Activated naive CD4-positive, alpha-beta T cell treated with Interleukin-2 at 50 U/mL for 16 hours (primary cell): Measurements from ENCODE around the gene PLCB1.

Experiments
- DNase-seq: peaks from one replicate; pipeline ENCODE4 v3.0.0-alpha.2; 2020

The PLCB1 gene

DNA sequence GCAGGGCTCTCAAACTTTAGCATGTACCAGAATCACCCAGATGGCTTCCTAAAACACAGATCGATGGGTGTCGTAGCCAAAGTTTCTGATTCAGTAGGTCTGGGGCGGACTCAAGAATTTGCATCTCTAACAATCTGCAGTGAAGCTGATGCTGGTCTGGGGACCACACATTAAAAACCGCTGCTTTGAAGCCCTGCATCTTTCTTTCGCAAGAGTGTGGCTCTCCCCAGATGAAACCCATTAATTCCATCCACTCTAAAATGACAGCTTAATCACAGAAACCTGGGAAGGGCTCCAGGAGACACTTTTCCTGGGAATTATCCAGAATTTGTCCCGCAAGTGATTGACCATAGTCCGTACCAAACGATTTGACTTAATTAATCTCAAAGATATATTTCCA, 617.0 kb downstream of the PLCB1 start:
- no peak for DNase-seq

DNA sequence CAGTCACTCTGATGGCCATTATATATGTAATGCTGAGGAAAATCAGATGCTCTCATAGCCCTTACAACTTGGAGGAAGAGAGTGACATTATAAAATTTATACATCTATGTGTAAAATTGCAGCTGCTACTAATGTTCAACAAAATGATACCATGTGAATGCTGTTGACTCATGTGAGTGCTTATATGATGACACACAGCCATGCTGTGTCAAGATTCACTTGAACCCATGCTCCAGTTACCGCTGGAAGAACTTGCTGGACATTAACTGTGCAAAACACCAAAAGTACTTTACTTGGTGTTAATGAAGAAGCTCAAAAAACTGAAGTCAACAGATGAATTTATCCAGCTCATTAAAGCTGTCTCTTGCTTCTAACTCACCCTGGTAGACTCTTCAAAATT, 617.9 kb downstream of the PLCB1 start:
- no peak for DNase-seq

DNA sequence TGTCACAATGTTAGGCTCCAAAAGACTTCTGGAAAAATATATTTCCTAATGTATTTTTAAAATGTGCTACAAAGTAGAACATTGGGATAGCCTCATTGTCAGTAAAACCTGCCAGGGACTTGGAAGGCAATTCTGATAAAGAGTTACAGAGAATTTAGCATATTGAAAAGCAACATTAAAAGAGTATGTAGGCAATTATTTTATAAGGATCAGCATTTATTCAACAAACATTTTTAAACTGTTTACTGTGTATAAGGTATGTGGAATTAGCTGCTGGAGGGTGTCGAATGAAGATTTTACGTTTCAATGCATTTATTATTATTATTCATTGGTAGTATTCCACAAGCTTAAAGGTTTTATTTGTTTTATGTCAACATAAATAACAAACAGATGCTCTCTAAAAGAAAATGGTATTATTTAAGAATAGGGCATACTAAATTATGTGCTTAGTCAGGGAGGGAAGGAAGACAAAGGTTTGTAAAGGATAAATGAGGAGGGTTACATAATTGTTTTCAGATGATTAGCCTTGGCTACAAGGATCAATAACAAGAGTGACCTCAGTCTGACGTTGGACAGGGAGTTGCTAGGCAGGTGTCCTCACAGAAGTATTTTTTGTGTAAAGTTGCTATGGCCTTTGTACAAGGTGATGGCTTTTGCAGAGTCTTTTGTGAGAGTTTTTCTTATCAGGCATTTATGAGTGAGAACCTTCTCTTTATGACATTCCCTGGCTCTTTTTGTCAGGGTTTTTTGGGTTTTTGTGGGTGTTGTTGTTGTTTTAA, 623.5 kb downstream of the PLCB1 start:
- DNase-seq, result no peak

DNA sequence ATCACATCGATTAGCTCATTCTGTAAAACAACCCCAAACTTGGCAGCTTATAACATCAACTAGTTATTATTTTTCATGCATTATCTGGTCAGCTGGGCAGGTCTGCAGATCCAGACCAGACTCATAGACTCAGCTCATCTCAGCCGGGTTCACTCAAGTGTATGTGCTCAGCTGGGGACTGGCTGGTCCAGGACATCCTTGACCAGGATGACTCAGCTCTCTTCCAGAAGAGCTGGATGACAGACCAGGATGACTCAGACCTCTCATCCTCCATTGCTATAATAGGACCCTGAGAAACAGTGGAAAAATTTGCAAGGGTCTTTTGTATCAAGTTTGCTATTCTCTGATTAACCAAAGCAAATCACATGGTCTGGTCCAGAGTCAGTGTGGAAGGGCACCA, 624.3 kb downstream of the PLCB1 start:
- no peak for DNase-seq

DNA sequence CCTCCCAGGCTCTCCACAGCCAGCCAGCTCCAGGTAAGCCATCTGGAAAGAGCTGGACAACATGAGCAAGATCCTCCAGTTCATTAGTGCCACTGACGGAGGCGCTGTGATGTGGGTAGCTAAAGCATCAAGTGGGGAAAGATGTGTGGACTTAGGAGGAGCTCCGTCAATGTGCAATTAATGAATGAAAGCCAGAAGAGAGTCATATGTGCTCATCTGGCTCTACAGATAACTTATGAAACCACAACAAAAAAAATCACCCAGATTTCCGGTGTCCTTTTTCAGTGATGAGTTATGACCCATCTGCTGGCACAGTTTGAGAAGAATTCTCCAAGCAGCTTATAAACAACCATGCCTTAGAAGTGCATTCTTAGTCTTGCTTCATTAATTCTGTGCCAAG, 625.1 kb downstream of the PLCB1 start:
- DNase-seq, result no peak

DNA sequence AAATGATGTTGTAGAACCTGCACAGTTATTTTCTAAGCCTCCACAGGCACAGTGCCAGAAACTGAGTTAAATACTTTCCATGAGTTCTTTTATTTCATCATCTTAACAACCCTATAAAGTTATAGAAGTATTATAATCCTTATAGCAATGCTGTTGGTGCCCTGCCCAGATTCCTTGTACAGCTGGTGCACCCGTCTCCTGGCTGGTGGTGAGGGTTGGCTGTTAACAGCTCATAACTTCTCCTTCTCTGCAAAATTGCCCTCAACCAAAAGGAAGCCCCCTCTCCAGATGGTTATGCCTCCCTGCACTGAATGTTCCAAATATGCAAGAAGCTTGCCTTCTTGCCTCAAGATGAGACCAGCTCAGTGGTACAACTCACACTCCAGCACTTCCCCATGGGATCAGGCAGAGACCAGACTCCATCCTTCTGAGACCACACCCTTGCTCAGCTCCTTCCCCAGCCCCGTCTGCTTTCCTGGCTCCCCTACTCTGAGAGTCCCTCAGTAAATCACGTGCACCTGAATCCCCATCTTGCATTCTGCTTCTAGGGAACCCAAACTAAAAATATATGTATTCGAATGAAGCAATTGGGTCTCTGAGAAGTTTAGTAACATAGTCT, 632.4 kb downstream of the PLCB1 start:
- DNase-seq, result no peak

DNA sequence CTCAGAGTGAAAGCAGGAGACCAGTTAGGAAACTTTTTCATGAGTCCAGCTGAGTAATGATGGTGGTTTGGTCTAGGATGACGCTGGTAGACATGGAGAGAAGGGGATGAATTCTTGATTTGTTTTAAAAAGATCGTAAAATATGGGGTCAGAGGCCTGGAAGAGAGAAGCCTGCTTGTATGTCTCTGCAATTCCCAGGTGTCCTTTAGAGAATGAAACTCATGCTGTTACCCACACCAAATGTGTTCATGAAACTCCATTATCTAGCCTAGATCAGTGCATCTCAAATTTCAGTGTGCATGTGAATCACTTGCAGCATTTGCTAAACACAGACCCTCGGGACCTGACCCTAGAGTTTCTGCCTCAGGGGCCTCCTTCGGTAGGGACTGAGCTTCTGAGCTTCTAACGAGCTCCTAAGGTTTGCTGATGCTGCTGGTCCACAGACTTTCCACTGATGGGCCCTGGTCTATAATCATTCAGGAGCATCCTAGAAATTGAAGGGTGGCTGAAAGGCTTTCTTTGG, 634.9 kb downstream of the PLCB1 start:
- no peak for DNase-seq

DNA sequence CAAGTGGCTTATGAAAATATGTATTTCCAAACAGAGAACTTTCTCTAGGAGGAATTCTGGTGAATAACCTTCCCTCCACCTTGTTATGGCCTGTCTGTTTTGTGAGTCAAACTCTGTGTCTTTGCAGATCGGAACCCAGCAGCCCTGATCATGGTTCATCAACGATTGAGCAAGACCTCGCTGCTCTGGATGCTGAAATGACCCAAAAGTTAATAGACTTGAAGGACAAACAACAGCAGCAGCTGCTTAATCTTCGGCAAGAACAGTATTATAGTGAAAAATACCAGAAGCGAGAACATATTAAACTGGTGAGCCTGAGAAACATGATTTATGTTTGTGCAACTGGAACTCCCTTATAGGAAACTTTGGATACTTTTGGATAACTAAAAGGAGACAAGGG, 642.3 kb downstream of the PLCB1 start:
- no peak for DNase-seq

DNA sequence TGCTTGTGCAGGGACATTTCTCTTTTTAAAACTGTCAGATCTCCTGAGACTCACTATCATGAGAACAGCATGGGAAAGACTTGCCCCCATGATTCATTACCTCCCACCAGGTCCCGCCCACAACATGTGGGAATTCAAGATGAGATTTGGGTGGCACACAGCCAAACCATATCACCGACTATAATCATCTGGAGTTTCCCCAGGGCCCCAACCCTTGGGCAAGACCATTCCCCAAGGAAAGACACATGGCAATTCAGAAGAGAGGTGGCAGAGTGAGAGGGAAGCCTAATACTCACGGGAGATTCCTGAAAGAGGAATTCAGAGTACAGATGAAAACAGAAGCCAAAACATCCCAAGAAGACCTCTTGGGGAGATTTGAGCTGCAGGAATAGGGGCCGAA, 645.8 kb downstream of the PLCB1 start:
- DNase-seq, result no peak

DNA sequence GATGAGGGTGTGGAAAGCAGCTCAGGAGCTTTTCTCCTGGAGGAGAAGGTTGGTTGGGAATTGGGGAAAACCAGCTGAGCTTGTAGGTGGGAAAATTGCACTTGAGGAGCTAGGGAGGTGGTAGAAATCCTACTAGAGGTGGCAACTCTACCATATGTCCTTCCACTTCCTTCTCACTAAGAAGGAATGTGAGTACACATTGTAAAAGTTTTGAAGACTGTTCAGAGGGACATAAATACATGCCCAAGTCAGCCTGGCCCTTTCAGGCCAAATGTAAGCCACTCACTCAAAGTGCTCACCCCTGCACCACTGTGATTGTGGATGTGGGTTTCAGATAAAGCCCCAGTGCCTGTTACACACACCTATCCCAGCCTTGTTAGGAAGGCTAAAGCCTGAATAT, 646.3 kb downstream of the PLCB1 start:
- DNase-seq, result no peak

DNA sequence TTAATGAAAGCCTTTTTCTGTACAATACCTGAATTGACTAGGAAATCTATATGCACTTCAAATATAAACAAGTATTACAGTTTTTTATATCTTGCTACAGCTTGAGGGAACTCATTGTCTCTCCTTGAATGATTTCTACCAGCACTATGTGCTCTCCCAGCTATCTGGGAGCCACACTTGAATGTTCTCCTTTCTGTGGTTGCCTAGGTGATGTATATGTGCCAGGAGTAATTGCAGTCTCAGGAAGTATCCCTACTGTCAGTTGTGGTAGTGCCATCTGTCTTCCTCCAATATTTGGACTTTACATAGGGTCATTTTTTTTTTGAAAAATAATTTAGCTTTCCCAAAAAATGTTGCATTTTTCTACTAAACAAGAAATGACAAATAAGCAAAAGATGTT, 648.8 kb downstream of the PLCB1 start:
- DNase-seq, result no peak

DNA sequence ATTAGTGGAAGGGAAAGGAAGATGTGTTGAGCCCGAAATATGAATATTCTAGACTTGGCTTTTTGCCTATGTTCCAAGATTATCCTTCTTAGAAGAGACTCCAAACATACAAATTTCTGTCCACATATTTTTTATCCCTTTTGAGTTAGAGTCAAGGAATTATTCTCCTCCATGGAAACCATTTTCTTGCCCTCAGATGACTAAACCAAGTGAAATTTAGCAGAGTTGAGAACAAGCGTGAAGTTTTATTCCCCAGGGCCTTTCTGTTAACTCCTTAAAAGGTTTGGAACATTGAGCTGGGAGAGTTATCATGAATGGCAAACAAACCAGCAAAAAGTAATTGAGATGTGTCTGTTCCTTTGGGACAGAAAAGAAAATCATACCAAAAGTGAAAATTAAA, 650.7 kb downstream of the PLCB1 start:
- DNase-seq, result no peak

DNA sequence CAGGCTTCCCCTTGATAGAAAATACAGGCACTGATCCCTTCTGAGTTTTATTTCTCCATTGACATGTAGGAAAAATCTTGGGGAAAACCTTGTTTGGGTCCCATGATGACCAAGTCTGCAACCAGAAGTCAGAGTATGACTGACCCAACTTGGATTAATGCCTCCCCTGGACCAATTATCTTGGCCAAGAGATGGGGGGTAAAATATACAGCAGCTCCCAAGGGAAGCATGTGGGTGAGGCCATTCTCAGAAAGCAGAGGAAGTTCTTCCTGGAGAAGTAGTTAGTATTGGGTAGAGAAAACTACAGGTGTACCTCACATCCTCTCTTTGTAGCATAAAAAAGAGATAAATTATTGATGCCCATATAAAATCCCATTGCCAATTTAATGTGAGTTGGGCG, 651.7 kb downstream of the PLCB1 start:
- no peak for DNase-seq

DNA sequence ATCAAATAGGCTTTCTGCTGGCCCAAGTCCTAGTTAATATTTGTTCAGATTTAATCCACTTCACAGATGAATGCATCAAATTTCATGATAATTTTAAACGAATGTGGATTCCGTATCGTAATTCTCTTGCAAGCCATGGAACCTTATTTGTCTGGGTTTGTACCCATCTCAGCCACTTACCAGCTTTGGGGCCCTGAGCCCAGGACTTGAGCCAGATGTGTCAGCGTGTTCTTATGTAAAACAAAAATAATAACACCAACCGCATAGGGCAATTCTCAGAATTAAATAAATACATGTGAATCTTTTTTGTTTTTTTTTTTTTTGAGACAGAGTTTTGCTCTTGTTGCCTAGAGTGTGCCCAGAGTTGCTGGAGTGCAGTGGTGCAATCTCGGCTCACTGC, 654.3 kb downstream of the PLCB1 start:
- DNase-seq, result no peak

DNA sequence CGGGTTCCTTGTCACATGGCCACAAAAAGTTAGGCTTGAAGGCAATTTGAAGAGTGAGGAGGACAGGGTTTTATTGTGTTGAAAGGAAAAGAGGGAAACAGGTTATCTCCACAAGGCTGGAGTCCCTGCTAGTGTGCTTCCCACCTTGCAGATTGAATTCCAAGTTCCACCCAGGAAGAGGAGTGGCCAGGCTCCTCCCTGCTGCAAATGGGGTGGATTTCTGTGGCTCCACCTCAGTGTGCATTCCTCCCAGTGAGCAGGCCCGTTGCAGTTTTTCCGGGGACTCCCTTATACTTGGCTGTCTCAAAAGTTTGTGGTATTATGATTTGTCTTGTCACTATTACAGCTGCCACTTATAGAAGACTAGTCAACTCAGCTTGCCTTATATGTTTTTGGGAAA, 655.0 kb downstream of the PLCB1 start:
- no peak for DNase-seq

DNA sequence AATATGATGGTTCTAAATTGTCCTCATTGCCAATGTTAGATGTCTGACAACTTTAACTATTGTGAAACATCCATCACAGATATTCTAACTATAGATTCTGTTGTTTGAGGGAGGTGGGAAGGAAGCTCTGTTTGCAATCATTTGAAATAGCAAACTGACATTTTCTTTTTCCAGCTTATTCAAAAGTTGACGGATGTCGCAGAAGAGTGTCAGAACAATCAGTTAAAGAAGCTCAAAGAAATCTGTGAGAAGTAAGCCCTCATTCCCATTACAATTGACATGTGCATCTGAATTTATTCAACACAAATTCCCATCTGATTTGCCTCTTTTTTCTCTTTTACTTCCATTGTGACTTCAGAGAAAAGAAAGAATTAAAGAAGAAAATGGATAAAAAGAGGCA, 656.2 kb downstream of the PLCB1 start:
- no peak for DNase-seq

DNA sequence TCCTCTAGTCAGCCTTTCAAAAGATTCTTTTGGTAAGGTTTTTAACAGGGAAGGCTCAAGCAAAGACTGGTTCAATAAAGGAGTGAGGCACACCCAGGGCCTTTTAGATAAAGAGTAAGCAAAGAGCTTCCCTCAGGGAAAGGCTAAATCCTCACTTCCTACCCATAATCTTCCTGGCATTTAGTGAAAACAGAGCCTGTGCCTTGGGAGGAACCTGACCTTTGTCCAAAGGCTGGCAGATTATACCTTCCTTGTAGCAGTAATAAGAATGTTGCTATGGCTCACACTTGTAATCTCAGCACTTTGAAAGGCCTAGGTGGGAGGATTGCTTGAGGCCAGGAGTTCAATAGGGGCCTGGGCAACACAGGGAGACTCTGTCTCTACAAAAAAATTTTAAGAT, 656.8 kb downstream of the PLCB1 start:
- DNase-seq, result no peak

DNA sequence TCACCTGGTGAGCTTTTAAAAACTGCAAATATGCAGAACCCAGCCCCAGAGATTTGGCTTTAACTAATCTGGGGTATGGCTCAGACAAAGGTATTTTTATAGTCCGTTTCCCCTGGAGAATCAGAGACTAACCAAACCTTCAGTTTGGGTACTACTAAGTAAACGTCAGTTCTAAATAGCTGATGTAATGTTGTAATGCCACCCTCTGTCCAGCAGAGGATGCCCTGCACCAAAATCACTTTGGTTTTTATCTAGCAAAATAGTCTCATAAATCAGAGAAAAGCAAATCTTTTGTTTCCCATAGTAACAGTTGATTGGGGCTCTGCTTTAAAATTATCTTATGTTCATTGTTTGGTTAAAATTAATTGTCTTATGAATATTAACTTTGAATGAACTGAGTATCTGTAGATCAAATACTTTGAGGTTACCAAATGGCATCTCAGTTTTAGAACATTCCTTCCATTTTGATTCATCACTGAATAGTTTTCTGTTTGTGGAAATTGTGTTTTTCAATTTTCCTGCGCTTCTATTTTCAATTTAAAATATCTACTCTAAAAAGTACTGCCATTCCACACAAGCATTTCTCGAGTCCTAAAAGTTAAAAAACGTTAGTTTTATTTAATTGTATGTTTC, 658.5 kb downstream of the PLCB1 start:
- peak; percentile 2 for DNase-seq

DNA sequence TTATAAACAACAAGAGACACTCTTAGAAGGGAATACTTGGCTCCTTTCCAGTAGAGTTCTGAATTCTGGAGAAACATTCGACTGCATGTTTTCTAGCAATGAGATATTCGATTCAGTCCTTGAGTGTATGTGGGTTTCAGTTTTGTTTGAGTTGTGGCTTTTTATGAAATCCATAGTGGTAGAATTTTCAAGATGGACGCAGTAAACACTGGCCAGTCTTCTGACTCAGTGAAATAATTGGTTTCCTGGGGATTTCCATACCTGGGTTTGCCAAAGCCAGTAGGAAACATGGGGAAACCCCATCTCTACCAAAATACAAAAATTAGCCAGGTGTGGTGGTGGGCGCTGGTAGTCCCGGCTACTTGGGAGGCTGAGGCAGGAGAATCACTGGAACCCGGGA, 663.3 kb downstream of the PLCB1 start:
- DNase-seq, result no peak

DNA sequence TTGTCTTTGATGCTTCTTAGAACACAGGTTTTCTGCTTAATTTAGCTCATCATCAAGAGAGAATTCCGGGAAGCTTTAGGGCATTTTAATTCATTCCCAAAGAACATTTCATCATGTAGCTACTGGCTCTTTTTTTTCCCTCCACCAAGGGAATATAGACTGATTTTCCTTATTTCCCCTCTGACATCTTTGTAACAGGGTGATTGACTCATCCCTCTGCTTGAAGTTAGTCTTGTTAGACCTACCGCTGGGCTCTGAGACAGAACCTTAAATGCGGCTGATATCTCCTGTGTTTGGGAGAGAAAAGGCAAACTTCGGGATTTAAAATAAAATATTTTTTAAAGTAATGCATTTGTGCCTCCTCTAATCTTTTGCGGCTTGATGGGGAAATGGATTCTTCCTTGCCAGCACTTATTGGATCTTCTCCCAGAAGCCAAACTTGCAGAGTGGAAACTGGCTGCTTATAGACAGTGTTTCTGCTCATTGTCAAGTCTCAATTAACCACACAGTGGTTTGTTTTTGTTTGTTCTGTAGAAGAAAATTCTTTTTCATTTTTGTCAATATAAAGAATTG, 664.1 kb downstream of the PLCB1 start:
- DNase-seq, result no peak

DNA sequence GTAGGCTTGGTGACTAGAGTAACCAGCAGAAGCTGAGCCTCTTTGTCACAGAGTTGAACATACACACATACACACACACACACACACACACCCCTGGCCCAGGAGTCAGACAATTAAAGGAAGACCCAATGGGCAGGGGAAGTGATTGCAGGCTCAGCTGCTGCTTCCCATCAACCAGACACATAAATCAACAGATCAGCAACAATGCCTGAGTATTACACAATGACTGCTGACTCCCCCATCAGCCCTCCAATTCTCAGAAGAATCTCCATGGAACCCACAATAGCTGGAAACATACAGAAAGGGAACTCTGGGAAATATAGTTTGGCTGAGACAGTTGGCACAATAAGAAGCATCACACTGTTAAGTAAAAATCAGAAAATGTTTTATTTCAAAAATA, 666.4 kb downstream of the PLCB1 start:
- no peak for DNase-seq

DNA sequence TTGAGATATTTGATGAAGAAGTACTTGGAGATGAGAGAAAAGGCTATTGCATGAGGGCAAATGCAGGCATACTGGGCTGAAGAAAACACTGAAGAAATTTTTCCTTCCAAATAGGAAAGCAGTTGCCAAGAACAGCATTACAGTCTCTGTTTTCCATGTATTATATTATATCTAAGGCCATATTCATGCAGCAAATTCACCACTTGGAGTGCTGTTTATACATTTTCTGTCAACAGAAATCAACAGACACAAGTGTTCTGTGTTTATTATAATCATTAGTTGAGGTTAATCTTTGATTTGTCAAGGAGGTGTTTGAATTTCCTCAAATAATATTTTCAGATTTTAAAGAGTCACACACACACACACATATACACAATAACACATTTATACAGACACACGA, 668.0 kb downstream of the PLCB1 start:
- no peak for DNase-seq

DNA sequence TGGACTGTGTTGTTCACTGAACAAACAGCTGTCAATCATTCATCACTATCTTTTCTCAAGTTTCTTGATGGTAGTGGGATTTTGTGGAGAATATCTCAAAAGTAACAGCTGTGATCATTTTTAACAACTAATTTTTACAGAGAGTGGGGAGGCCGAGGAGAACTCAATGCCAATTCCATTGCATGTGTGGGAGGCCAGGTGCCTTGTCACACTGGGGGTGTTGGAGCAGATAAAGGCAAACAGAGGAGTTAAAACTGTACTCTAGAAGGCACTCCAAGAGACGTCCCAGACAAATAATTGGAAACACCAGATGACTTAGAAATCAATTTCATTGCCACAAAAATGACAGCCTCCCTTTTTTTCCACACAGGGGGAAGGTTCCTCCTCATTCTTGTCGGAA, 669.6 kb downstream of the PLCB1 start:
- DNase-seq, result no peak

DNA sequence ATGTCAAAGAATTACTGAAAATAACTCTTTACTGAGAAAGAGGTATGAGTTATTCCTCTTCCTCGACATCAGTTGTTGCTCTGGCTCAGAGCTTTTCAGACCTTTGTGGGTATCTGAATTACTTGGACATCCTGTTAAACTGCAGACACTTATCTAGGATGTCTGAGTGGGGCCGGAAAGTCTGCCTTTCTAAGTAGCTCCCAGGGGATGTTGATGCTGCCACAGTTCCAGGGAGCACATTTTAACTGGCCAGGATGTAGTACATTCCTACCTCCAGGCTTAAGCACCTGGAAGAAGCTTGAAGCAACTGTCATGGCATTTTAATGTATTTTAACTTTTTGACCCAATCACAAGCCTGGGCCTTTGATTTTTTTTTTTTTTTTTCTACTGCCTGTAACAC, 671.0 kb downstream of the PLCB1 start:
- no peak for DNase-seq
